Measurements from ENCODE around the gene MTARC2.
"Not testable (repeated sequence)": the region's sequence is repeated elsewhere in the genome, so short reads cannot be mapped to it uniquely, and the experiment has no call there.

The MTARC2 gene

GRCh38 chr1:220748089-220748934 is at the start of gene MTARC2:
TSS of gene MTARC2 (plus strand) at chr1:220748322. CDS start at chr1:220748532, 210 bp downstream.
- DNase-seq: no peak

GRCh38 chr1:220698607-220699016 is 49.5 kb upstream of the MTARC2 start:
- no peak for DNase-seq

DNA sequence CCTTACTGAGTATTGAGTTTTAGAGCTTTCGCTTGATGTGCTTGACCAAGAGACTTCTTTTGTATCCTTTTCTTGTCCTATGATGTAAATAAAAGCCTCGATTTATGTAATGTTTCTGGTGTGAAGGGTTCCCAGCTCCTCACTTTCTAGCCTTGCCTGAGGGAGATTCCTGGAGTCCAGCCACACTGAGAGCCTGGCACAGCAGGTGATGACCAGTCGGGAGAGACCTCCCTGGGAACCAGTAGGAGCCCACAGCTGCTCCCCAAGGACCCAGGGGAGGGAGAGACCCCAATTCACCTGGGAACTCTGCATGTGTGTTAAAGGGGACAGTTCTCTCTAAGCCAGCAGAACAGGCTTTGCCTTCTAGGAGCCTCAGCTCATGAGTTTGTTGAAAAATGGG is 49.1 kb upstream of the MTARC2 start:
- no peak for DNase-seq

- DNase-seq: no peak
These were observed 47.5 kb upstream of the MTARC2 start for GRCh38 chr1:220700556-220701179.

DNA sequence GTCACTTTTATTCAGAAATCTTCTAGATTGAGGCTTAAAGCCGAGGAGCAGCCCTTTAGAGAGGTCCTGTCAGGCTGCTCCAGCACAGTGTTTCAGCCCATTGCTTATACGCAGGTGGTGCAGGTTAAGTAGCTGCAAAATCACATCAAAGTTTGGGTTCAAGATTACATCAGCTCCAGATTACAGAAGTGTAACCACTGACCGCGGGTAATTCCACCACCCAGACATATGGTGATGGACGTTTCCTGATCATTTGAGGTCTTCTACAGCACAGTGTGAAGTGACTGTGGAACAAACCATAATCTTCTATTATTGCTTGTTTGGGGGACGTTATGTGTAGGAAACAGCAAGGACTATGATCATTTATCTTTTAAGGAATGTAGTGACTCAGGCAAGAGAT is 46.1 kb upstream of the MTARC2 start:
- no peak for DNase-seq

- DNase-seq: no peak
These were observed 45.3 kb upstream of the MTARC2 start for GRCh38 chr1:220702733-220703270.

GRCh38 chr1:220703305-220703704 is 44.8 kb upstream of the MTARC2 start:
- no peak for DNase-seq

- DNase-seq: no peak
These were observed 42.3 kb upstream of the MTARC2 start for GRCh38 chr1:220705782-220706181.

DNA sequence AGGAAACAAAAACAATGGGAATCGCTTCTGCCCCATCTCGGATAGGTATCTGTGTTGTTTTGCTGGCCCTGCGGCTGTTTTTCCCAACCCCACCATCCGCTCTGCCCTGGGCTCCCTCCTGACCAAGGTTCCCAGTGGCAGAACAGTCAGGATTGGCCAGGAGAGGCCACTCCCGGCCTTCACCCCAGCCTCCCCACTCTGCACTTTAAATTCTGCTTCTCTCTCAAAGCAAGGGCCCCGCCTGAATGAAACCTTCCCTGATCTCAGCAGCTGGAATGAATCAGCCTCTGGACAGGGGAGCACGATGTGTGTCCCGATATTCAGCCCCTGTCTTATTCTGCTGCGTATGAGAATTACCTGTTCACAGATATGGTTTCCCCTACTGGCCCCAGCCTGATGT is 41.6 kb upstream of the MTARC2 start:
- DNase-seq: no peak

- no peak for DNase-seq
These were observed 41.0 kb upstream of the MTARC2 start for GRCh38 chr1:220707160-220707559.

- no peak for DNase-seq
These were observed 39.9 kb upstream of the MTARC2 start for GRCh38 chr1:220708244-220708643.

DNA sequence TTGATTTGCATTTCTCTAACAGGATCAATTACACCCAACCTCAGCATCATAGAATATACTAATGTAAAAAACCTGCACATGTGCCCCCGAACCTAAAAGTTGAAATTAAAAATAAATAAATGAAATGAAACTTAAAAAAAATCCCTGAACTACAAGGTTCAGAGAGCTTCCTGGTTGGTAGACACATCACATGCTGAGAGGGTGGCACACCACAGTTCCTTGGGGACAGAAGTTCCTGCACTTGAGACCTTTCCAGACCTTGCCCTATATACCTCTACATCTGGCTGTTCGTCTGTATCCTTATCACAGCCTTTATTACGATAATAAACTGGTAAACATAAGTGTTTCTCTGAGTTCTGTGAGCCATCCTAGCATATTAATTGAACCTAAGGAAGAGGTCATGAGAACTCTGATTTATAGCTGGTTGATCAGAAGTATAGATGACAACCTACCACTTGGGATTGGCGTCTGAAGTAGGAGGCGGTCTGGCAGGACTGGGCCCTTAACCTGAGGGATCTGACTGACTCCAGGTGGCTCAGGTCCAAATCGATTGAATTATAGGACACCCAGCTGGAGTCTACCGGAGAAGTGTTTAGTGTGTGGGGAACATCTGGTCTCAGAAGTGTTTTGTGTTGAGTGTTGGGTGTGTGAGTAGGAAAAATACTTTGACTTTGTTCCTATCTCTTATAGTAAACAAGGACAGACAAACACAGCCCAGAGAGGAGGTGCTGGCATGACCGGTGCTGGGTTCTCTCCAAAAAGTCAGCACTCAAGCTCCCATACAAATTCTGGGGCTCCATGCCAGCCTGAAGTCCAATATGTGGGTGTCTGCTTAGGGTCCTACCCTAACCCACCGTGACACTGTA is 39.0 kb upstream of the MTARC2 start:
- DNase-seq: no peak

DNA sequence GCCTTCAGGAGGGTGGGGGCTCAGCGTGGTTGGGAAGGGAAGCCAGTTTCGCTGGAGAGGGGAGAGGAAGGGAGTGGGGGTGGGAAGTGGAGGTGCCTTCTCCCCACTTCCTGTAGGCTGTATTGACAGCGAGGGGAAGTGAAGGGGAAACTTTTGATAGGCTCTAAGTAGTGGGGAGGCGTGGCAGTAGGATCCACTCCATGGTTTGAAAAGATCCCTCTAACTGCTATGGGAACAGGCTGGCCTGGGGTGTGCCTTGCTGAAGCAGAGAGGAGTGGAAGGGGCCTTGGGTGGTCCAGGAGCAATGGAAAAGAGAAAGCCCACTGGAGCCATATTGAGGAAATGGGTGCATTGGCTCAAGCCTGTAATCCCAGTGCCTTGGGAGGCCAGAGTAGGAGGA is 37.8 kb upstream of the MTARC2 start:
- no peak for DNase-seq

- no peak for DNase-seq
These were observed 36.9 kb upstream of the MTARC2 start for GRCh38 chr1:220711056-220711809.

DNA sequence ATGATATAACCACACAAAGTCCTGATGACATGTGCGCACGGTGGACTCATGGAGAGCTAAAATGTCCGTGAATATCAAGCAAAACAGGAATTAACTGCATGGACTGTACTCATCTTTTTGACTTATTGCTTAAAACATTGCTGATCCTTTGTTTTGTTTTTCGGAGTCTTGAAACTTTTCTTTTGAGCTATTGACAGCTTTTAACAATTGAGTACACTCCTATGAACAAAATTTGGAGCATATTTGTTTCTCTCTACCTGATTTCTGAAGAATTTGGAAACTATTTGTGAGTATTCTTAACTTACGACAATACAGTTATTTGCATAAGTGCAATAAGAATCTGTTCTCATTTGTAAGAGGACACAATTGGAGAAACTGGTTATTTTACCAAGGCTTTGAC is 32.1 kb upstream of the MTARC2 start:
- DNase-seq: not testable (repeated sequence)

GRCh38 chr1:220717800-220718640 is 30.1 kb upstream of the MTARC2 start:
- DNase-seq: no peak

- not testable (repeated sequence) for DNase-seq
These were observed 26.9 kb upstream of the MTARC2 start for GRCh38 chr1:220721266-220721665.

- no peak for DNase-seq
These were observed 21.5 kb upstream of the MTARC2 start for GRCh38 chr1:220726634-220727033.

GRCh38 chr1:220727519-220727918 is 20.6 kb upstream of the MTARC2 start:
- DNase-seq: no peak

DNA sequence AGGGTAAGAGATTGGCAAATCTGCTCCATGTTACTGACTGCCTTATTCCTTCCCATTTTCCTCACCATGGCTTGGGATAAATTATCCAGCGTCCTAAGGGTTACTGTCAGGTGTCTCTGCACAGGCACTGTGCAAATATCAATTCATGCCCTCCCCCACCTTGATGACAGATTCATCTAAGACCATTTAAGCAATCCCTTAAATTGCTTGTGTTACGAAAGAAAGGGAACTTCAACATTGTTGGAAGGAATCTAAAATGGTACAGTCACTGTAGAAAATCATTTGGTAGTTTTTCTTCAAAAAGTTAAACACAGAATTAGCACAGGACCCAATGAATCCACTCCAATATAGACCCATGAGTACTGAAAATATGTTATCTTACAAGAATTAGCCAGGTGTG is 17.6 kb upstream of the MTARC2 start:
- DNase-seq: no peak

DNA sequence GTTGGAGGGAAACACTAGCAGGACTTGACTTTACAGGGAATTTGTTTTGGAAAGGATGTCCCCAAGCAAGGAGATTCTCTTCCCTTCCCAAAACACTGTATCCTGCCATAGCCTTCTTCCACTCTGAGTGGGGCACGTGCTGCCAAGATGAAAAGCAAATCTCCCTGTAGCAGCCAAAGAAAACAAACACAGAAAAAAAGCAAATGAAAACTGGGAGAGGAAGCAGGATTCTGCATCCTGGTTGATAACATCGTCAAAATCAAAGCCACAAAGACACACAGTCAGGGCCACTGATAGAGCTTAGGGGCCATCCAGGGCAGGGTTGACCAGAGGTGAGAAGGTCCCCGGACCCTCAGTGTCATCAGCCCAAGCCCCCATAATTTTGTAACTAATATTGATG is 16.0 kb upstream of the MTARC2 start:
- DNase-seq: no peak

Measured in CD4-positive, alpha-beta T cell treated with Interleukin-12 subunit alpha and Interleukin-12 subunit beta, for 1 hour (primary cell).